MCF 10A (cell line): ENCODE results near the gene CIBAR2. TPM values are rescaled to one million over a fixed set of nuclear protein-coding genes. Genes with fewer than 3 reads are reported as not detected.

Experiments used
- BruUV-seq: library from RNA; stranded (reverse); fragments of 400-500 nt; replicated peaks from 2 replicates; lab custom pipeline; 2021; lab: Mats Ljungman, UMichigan
- CTCF ChIA-PET: fragments of 300-600 bp; sonication (Branson Sonifier 250); formaldehyde crosslinking; extraction: SDS; loops from one replicate; lab custom pipeline; 2021; ENCODE audit warnings: antibody characterized with exemption, inconsistent platforms; lab: Yijun Ruan, JAX
- POLR2A ChIA-PET: fragments of 300-600, 350-650 bp; sonication (Branson Sonifier 250); formaldehyde crosslinking; extraction: SDS; loops from one replicate; lab custom pipeline; 2020; ENCODE audit warnings: antibody characterized with exemption, inconsistent platforms; lab: Yijun Ruan, JAX
- DNase-seq: peaks from one replicate; pipeline ENCODE4 v3.0.0-alpha.2; 2018; ENCODE audit not compliant: unreplicated experiment
- H3K27ac Mint-ChIP-seq: one replicate; pipeline ENCODE4 v1.8.0; 2022; ENCODE audit warnings: mild to moderate bottlenecking, low read depth, mixed read lengths; ENCODE audit not compliant: unreplicated experiment
- H3K27me3 Mint-ChIP-seq: one replicate; pipeline ENCODE4 v1.8.0; 2022; ENCODE audit warnings: mixed read lengths; ENCODE audit not compliant: insufficient read depth, unreplicated experiment
- H3K36me3 Mint-ChIP-seq: one replicate; pipeline ENCODE4 v1.8.0; 2022; ENCODE audit warnings: mild to moderate bottlenecking, moderate library complexity, mixed read lengths; ENCODE audit not compliant: insufficient read depth, unreplicated experiment
- H3K4me1 Mint-ChIP-seq: one replicate; pipeline ENCODE4 v1.8.0; 2022; ENCODE audit warnings: mixed read lengths; ENCODE audit not compliant: insufficient read depth, unreplicated experiment
- H3K4me3 Mint-ChIP-seq: one replicate; pipeline ENCODE4 v1.8.0; 2022; ENCODE audit warnings: mild to moderate bottlenecking, moderate library complexity, mixed read lengths; ENCODE audit not compliant: unreplicated experiment
- H3K9me3 Mint-ChIP-seq: one replicate; pipeline ENCODE4 v1.8.0; 2022; ENCODE audit warnings: mixed read lengths; ENCODE audit not compliant: unreplicated experiment
- CTCF ChIP-seq: fragments of 200-600 bp; IDR thresholded peaks from one replicate; pipeline ENCODE4 v1.8.0; 2022; ENCODE audit warnings: antibody characterized with exemption, mild to moderate bottlenecking; ENCODE audit not compliant: unreplicated experiment
- intact Hi-C: fragments of 100-400 bp; cut with micrococcal nuclease; formaldehyde crosslinking; loops from 2 replicates; pipeline ENCODE4 v1.14.1; 2022
- total RNA-seq: library from RNA; stranded (reverse); gene quantifications from 2 replicates; pipeline ENCODE4 v1.2.3, GENCODE V29; 2022

CIBAR2 gene
- total RNA-seq, 1 experiment from 2014 or later, result not detected

GRCh38 chr16:85058909-85059308 lies 53.4 kb downstream of the CIBAR2 start:
- H3K4me1 Mint-ChIP-seq, result peaks cover 11% of the 10 kb centered on the region
- BruUV-seq, result no TSS peak
- H3K36me3 Mint-ChIP-seq, result peaks cover 5% of the 10 kb centered on the region
- H3K9me3 Mint-ChIP-seq, result no peaks in the 10 kb centered on the region
- POLR2A ChIA-PET, result no interaction called here
- CTCF ChIA-PET, result no interaction called here
- no peak overlapping the region for H3K4me3 Mint-ChIP-seq
- intact Hi-C loops, result no loop called here
- no peaks in the 10 kb centered on the region for H3K27me3 Mint-ChIP-seq
- no peak for TF ChIP-seq CTCF
- H3K27ac Mint-ChIP-seq, result no peak overlapping the region
- DNase-seq, result no peak

- Mint-ChIP-seq H3K27me3 (no peaks in the 10 kb centered on the region), H3K36me3 (peaks cover 5% of the 10 kb centered on the region), H3K9me3 (no peaks in the 10 kb centered on the region), H3K4me1 (peaks cover 11% of the 10 kb centered on the region), H3K27ac (no peak overlapping the region), H3K4me3 (no peak overlapping the region)
- DNase-seq, result no peak
- ChIA-PET CTCF (interaction anchor here (1.2 kb wide), 1 partner anchor 59 kb away, joined by 3 read pairs; no protein-coding TSS in a partner anchor), POLR2A (no interaction called here)
- no TSS peak for BruUV-seq
- no peak for TF ChIP-seq CTCF
- intact Hi-C loops, result no loop called here
Measured at GRCh38 chr16:85057948-85058347, 54.3 kb downstream of the CIBAR2 start.

GRCh38 chr16:85057212-85057889 lies 54.9 kb downstream of the CIBAR2 start:
- BruUV-seq, result no TSS peak
- H3K27ac Mint-ChIP-seq, result no peak overlapping the region
- DNase-seq, result peak; percentile 26
- no peaks in the 10 kb centered on the region for H3K9me3 Mint-ChIP-seq
- TF ChIP-seq CTCF, result no peak
- H3K4me3 Mint-ChIP-seq, result no peak overlapping the region
- ChIA-PET POLR2A (no interaction called here), CTCF (interaction anchor here (1.2 kb wide), 1 partner anchor 58 kb away, joined by 3 read pairs; no protein-coding TSS in a partner anchor)
- H3K4me1 Mint-ChIP-seq, result peaks cover 11% of the 10 kb centered on the region
- H3K36me3 Mint-ChIP-seq, result peaks cover 5% of the 10 kb centered on the region
- no peaks in the 10 kb centered on the region for H3K27me3 Mint-ChIP-seq
- intact Hi-C loops, result no loop called here

- POLR2A ChIA-PET, result interaction anchor here (1.6 kb wide), 1 partner anchor 28 kb away, joined by 5 read pairs; no protein-coding TSS in a partner anchor
- DNase-seq, result no peak
- Mint-ChIP-seq H3K27ac (peak overlapping the region; percentile 77), H3K4me3 (no peak overlapping the region), H3K36me3 (peaks cover 5% of the 10 kb centered on the region), H3K4me1 (peaks cover 11% of the 10 kb centered on the region), H3K27me3 (no peaks in the 10 kb centered on the region), H3K9me3 (no peaks in the 10 kb centered on the region)
- no TSS peak for BruUV-seq
- CTCF ChIA-PET, result interaction anchor here (0.6 kb wide), 1 partner anchor 25 kb away, joined by 4 read pairs; no protein-coding TSS in a partner anchor
- TF ChIP-seq CTCF, result no peak
- intact Hi-C loops, result no loop called here
Measured at GRCh38 chr16:85056211-85056748, 56.0 kb downstream of the CIBAR2 start.
